ENCODE data around the gene GGT5. TPM values are rescaled to one million over a fixed set of nuclear protein-coding genes. Genes with fewer than 3 reads are reported as not detected.

The GGT5 gene
- total RNA-seq, 2 donors from 2014 or later, result 36.2 to 58.7 TPM

DNA sequence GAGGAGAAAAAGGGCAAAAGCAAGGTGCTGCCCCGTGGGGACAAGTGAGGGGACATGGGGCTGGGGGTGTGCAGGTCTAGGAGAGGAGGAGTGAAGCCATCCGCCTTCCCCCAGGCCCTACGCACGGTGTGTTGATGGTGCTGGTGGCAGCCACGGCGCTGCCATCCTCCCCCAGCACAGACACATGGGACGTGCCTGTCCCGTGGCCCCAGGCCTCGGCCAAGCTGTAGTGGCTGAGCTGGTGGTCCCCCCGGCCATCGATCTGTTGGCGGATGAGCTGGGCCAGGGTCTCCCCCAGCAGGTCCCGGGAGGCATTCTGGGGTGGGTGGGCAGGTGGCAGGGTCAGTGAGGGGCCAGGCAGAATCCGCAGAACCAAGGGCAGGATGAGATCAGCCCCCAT is 18.9 kb downstream of the GGT5 start:
- Histone ChIP-seq H3K4me1 (peaks cover 0 to 4% of the 10 kb centered on the region in 2 donors), H3K4me3 (no peak overlapping the region), H3K27me3 (no peaks in the 10 kb centered on the region), H3K27ac (no peak overlapping the region), H3K9me3 (peaks cover 0 to 15% of the 10 kb centered on the region in 2 donors), H3K36me3 (peaks cover 53% of the 10 kb centered on the region)
- TF ChIP-seq, protein P1, sequence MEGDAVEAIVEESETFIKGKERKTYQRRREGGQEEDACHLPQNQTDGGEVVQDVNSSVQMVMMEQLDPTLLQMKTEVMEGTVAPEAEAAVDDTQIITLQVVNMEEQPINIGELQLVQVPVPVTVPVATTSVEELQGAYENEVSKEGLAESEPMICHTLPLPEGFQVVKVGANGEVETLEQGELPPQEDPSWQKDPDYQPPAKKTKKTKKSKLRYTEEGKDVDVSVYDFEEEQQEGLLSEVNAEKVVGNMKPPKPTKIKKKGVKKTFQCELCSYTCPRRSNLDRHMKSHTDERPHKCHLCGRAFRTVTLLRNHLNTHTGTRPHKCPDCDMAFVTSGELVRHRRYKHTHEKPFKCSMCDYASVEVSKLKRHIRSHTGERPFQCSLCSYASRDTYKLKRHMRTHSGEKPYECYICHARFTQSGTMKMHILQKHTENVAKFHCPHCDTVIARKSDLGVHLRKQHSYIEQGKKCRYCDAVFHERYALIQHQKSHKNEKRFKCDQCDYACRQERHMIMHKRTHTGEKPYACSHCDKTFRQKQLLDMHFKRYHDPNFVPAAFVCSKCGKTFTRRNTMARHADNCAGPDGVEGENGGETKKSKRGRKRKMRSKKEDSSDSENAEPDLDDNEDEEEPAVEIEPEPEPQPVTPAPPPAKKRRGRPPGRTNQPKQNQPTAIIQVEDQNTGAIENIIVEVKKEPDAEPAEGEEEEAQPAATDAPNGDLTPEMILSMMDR (IDR thresholded peaks at IDR 0.05), result no peak
- no peak for DNase-seq (ENCODE audit: low spot score)

DNA sequence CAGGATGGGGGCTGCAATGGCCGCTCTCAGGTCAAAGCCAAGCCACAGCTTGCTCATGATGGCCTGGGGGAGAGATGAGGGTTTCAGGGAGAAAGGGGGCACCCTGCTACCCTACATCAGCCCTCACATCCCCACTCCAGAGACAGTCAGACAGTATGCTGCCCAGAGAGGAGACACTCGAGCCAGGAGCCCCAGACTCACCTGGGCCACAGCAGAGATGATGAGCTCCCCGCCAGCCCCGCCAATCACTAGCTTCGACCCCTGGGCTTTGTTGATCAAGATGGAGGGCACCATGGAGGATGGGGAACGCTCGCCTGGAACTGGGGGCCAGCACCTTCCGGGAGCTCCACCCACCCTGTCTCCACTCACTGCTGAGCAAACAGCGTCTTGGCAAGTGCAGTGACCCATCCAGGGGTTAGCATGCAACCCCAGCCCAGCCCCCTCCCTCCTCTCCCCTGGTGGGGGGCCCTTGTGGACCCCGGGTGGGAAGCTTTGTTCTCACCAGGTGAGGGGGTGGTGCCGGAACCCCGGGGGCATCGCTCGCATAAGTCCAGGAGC is 19.8 kb downstream of the GGT5 start:
- Histone ChIP-seq H3K36me3 (peaks cover 53% of the 10 kb centered on the region), H3K4me3 (no peak overlapping the region), H3K27me3 (no peaks in the 10 kb centered on the region), H3K27ac (no peak overlapping the region), H3K4me1 (no peaks in the 10 kb centered on the region), H3K9me3 (peaks cover 0 to 15% of the 10 kb centered on the region in 2 donors)
- TF ChIP-seq, protein P1 (IDR thresholded peaks at IDR 0.05), result no peak
- no peak for DNase-seq (ENCODE audit: low spot score)

DNA sequence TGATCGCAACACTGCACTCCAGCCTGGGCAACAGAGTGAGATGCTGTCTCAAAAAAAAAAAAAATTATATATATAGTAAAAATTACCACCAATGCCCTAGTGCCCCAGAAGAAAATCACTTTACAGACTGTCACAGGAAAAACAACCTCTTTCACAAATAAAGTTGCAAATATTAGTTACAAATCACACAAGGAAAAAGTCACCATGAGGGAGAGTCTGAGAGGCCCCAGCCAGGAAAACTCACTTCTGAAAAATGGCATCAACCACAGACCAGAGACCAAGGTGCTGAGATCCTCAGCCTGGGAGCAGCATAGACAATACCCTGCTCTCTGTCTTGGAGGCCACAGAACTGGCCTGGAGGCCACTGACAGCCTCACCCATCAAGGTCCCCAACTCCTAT is 20.4 kb downstream of the GGT5 start:
- Histone ChIP-seq H3K27ac (no peak overlapping the region), H3K4me1 (no peaks in the 10 kb centered on the region), H3K27me3 (no peaks in the 10 kb centered on the region), H3K9me3 (peaks cover 0 to 15% of the 10 kb centered on the region in 2 donors), H3K4me3 (no peak overlapping the region), H3K36me3 (peaks cover 60% of the 10 kb centered on the region)
- no peak for DNase-seq (ENCODE audit: low spot score)
- TF ChIP-seq, protein P1 (IDR thresholded peaks at IDR 0.05), result no peak

DNA sequence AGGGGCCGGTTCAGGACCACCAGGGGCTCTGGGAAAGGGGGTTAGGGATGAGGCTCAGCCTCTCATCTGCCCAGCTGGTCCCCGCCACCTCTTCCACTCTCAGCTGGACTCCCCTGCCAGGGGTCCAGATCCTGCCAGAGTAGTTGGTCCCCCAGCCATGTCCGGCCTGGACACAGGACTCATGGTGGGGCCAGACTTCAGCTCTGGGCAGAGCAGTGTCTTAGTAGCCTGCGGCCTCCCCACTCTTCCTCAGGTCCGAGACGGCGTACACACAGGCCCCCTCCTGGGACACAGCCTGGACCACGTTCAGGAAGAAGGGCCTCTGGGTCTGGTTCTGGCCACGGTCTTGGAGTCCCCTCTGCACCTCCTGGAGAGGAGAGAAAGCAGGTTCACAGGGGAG is 25.1 kb downstream of the GGT5 start:
- no peak overlapping the region for H3K27ac ChIP-seq
- TF ChIP-seq, protein P1 (IDR thresholded peaks at IDR 0.05), result no peak
- peaks cover 0 to 9% of the 10 kb centered on the region in 2 donors for H3K9me3 ChIP-seq
- H3K36me3 ChIP-seq, result peaks cover 23% of the 10 kb centered on the region
- DNase-seq (ENCODE audit: low spot score), result no peak
- H3K4me3 ChIP-seq, result no peak overlapping the region
- no peaks in the 10 kb centered on the region for H3K27me3 ChIP-seq
- no peaks in the 10 kb centered on the region for H3K4me1 ChIP-seq

DNA sequence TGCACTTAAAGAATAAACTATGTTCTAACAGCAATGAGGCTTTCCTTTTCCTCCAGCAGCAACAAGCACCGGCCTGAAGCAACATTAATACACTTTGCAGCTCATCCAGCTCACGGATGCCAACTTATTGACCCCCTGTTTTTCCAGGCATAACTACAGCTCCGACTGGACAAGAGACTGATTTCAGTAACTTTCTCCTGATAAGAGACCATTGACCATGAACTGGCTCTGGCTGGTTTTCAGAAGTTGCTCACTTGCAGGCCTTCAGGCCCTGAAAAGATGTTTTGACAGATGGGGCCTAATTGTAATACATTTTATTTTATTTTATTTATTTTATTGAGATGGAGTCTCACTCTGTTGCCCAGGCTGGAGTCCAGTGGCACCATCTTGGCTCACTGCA is 27.5 kb downstream of the GGT5 start:
- H3K4me3 ChIP-seq, result no peak overlapping the region
- DNase-seq (ENCODE audit: low spot score), result no peak
- TF ChIP-seq, protein P1 (IDR thresholded peaks at IDR 0.05), result no peak
- no peak overlapping the region for H3K27ac ChIP-seq
- H3K36me3 ChIP-seq, result peaks cover 13% of the 10 kb centered on the region
- H3K4me1 ChIP-seq, result no peaks in the 10 kb centered on the region
- no peaks in the 10 kb centered on the region for H3K9me3 ChIP-seq
- H3K27me3 ChIP-seq, result no peaks in the 10 kb centered on the region

All from right atrium auricular region (tissue), 2 donors.